Testis (tissue), 3 donors: ENCODE data around the gene ASB6. TPM values are rescaled to one million over a fixed set of nuclear protein-coding genes. Genes with fewer than 3 reads are reported as not detected.

ENCODE experiments used
- DNase-seq: peaks from one replicate; pipeline ENCODE4 v3.0.0-alpha.2; 2019
- H3K27ac ChIP-seq, 2 donors: fragments of 200-600 bp; sonication (generic); one replicate each; pipeline ENCODE4 v1.5.1; 2019
- H3K27me3 ChIP-seq: fragments of 200-600 bp; sonication (generic); one replicate; pipeline ENCODE4 v1.5.1; 2019
- H3K36me3 ChIP-seq: fragments of 200-600 bp; sonication (generic); one replicate; pipeline ENCODE4 v1.5.1; 2017; ENCODE audit warnings: low read depth; ENCODE audit errors: missing control alignments
- H3K4me1 ChIP-seq: fragments of 200-600 bp; sonication (generic); one replicate; pipeline ENCODE4 v1.5.1; 2019
- H3K4me3 ChIP-seq, 2 donors: fragments of 200-600 bp; sonication (generic); one replicate each; pipeline ENCODE4 v1.5.1; 2017 to 2019
- H3K9me3 ChIP-seq: fragments of 200-600 bp; sonication (generic); one replicate; pipeline ENCODE4 v1.5.1; 2017
- POLR2A ChIP-seq: fragments of 450-650 bp; IDR thresholded peaks from one replicate; pipeline ENCODE4 v1.6.1; 2017; ENCODE audit warnings: antibody characterized with exemption, mild to moderate bottlenecking, moderate library complexity
- WGBS, 2 donors: methylation state at CpG; one replicate each; pipeline ENCODE4 v1.1.5; 2018; 5-methylcytosine and 5-hydroxymethylcytosine counted together
- intact Hi-C: fragments of 100-400 bp; cut with DNase I; formaldehyde crosslinking; loops from one replicate; pipeline ENCODE4 v1.15.1; 2023; ENCODE audit warnings: low total_unique reads
- polyA plus RNA-seq: library from polyadenylated mRNA; stranded (reverse); fragments of 350-450 nt; fragmentation: Illumina TruSeq; extraction: RNeasy Lipid Tissue Mini Kit (QIAGEN cat#74804); gene quantifications from one replicate; pipeline ENCODE4 v1.2.3, GENCODE V29; 2014; ENCODE audit warnings: low read depth, low replicate concordance; ENCODE audit not compliant: insufficient read depth
- total RNA-seq, 2 donors: library from RNA; depleted of rRNA; stranded (reverse); fragments of >200 nt; gene quantifications; one replicate each; pipeline ENCODE4 v1.2.3, GENCODE V29; 2016
- TF ChIP-seq, protein P1 (sequence below), 3 experiments: fragments of 450-650 bp in 2 of 3; fragments of 200-600 bp in 1 of 3; sonication (generic) in 1 of 3; IDR thresholded peaks; one replicate each; pipeline ENCODE4 v1.5.1; 2016 to 2019; ENCODE audit warnings: antibody characterized with exemption in 3 of 3, mild to moderate bottlenecking in 2 of 3, moderate library complexity in 1 of 3

The ASB6 gene
- total and polyA plus RNA-seq, 3 donors from 2014 or later = 21.4 to 61.7 (median 51.2) TPM

DNA sequence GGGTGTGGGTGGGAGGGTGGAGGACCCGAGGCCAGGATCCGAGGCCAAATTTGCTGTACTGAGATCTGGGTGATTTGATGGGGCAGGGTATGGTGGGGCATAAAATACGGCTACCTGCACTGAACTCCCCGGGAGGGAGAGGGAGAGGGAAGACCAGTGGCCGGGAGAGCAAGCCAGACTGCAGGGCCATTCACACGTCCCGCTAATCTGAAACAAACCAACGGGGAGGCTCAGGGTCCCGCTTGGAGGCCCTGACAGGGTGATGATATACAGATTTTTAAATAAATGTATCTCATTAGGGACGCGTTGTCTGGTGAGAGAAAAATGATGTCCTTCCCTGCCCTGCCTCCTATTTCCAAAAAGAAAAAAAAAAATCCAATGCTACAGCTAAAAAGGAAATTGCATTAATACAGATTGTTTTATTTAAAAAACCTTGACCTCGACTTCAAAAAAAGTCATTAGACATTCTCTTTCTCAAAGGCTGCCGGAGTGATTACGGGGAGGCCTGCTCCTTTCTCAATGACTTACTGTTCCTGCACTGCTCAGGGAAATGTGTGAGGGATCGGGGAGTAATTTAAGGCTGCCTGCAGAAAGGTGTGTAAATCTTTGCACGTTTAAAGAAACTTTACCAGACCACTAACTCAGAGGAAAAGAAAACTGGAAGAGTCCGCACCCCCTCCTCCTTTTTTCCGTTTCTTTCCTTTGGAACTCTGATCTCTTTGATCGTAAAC, 12.0 kb upstream of the ASB6 start:
- no peaks in the 10 kb centered on the region for H3K36me3 ChIP-seq
- H3K9me3 ChIP-seq = no peaks in the 10 kb centered on the region
- H3K4me1 ChIP-seq = peaks cover 11% of the 10 kb centered on the region
- H3K27me3 ChIP-seq = no peaks in the 10 kb centered on the region
- 33 to 44% methylated on average over 18 to 19 of the region's 19 CpGs for WGBS, 2 donors
- TF ChIP-seq, protein P1, sequence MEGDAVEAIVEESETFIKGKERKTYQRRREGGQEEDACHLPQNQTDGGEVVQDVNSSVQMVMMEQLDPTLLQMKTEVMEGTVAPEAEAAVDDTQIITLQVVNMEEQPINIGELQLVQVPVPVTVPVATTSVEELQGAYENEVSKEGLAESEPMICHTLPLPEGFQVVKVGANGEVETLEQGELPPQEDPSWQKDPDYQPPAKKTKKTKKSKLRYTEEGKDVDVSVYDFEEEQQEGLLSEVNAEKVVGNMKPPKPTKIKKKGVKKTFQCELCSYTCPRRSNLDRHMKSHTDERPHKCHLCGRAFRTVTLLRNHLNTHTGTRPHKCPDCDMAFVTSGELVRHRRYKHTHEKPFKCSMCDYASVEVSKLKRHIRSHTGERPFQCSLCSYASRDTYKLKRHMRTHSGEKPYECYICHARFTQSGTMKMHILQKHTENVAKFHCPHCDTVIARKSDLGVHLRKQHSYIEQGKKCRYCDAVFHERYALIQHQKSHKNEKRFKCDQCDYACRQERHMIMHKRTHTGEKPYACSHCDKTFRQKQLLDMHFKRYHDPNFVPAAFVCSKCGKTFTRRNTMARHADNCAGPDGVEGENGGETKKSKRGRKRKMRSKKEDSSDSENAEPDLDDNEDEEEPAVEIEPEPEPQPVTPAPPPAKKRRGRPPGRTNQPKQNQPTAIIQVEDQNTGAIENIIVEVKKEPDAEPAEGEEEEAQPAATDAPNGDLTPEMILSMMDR (IDR thresholded peaks at IDR 0.05) = no peak
- no peak for TF ChIP-seq POLR2A
- peak; percentile 55 for DNase-seq
- no peak overlapping the region for H3K4me3 ChIP-seq
- H3K27ac ChIP-seq = peak overlapping the region; percentile 43 to 65
- intact Hi-C loops = no loop called here

DNA sequence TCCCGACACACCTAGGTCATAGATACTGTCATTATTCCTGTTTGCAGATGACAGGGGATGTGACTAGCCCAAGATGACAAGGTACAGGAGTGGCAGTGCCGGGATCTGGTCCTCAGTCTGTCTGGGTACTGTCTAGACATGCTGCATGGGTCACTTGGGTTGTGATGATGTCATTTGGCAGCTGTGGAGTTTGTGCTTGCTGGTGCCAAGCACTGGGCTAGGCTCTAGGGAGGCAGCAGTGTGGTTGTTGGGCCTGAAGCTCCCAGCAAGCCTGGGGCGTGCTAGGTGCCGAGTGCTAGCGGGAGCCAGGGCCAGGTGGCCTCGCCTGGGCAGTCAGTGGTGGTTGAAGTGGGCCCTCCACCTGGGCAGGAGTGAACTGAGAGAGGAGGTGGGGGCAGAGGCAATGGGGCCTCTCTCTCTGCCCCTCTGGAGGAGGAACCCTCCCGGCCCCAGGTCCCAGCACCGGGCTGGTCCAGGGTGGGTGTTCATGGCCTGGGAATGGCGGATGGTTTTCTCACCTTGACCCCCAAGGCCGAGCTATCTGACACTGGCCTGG, 8.8 kb upstream of the ASB6 start:
- TF ChIP-seq POLR2A = no peak
- TF ChIP-seq, protein P1 (IDR thresholded peaks at IDR 0.05) = no peak
- 93 to 94% methylated on average over 9 to 10 of the region's 10 CpGs for WGBS, 2 donors
- Histone ChIP-seq H3K9me3 (no peaks in the 10 kb centered on the region), H3K36me3 (no peaks in the 10 kb centered on the region), H3K27ac (no peak overlapping the region), H3K4me1 (peaks cover 11% of the 10 kb centered on the region), H3K27me3 (no peaks in the 10 kb centered on the region), H3K4me3 (no peak overlapping the region)
- no peak for DNase-seq
- intact Hi-C loops = no loop called here

DNA sequence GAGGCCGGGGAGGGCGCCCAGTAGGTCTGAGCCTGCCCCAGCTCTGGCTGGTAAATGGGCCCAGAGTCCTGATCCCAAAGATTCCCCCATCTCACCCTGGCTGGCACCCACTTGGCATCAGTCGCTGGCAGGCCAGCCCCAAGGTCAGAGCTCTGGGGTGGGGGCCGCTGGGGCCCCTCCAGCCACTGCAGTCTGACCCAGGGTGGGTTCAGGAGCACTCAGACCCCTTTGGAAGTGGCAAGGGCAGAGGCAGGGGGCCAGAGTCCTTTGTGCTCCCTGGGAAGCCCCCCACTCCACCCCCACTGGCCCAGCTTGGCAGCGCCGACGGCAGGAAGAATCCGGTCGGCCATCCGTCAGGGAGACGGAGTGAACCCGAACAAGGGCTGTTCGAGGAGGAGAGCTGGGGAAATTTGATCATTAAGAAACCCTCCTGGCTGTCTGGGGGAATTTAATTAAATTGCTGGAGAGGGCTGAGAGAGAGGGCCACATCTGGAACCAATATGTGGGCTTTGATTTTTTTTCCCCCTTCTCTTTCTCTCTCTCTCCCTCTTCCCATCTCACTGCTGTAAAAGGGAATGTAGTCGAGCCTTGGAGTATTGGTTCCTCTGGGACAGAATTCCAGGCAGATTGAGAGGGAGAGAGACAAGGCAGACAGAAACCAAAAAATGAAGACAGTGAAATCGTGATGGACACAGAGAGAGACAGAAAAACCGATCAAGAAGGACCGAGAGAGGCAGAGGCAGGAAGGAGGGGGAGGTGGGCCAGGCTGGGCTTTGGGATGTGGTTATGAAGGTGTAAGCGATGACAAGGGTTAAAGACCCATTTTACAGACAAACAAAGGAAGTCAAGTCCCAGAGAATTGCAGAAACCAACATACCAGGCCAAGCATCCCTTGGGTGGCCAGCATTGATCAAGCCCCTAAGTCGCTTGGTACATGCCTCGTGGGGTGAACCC, 8.1 kb upstream of the ASB6 start:
- H3K27me3 ChIP-seq = no peaks in the 10 kb centered on the region
- peaks cover 11% of the 10 kb centered on the region for H3K4me1 ChIP-seq
- no peak overlapping the region for H3K27ac ChIP-seq
- intact Hi-C loops = loop anchor here (5.0 kb wide), 1 partner anchor 132 kb away; no protein-coding TSS in a partner anchor
- DNase-seq = no peak
- TF ChIP-seq POLR2A = no peak
- TF ChIP-seq, protein P1 (IDR thresholded peaks at IDR 0.05) = no peak
- H3K36me3 ChIP-seq = no peaks in the 10 kb centered on the region
- no peaks in the 10 kb centered on the region for H3K9me3 ChIP-seq
- 83 to 88% methylated on average over 16 to 20 of the region's 20 CpGs for WGBS, 2 donors
- H3K4me3 ChIP-seq = no peak overlapping the region

DNA sequence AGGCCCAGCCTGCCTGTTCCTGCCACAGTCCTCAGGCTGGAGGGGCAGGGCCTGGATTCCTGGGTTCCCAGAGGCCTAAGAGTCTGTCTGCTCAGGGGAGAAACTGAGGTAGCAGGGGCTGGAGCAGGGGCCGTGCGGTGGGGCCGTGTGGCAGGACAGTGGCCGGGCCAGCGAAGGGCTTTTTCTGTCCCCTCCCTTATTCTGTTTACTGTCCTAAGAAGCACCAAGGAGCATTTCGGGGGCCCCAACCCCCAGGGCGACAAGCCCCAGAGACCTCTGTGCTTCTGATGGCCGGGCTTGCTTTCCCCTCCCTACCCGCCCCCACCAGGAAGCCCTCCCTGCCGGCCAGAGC, 6.8 kb upstream of the ASB6 start:
- no peak overlapping the region for H3K27ac ChIP-seq
- H3K9me3 ChIP-seq = no peaks in the 10 kb centered on the region
- H3K4me1 ChIP-seq = no peaks in the 10 kb centered on the region
- intact Hi-C loops = loop anchor here (5.0 kb wide), 1 partner anchor 134 kb away; no protein-coding TSS in a partner anchor
- WGBS, 2 donors = 82 to 95% methylated on average over 8 to 9 of the region's 10 CpGs
- no peaks in the 10 kb centered on the region for H3K36me3 ChIP-seq
- no peak overlapping the region for H3K4me3 ChIP-seq
- no peak for DNase-seq
- H3K27me3 ChIP-seq = no peaks in the 10 kb centered on the region
- TF ChIP-seq, protein P1 (IDR thresholded peaks at IDR 0.05) = no peak
- no peak for TF ChIP-seq POLR2A
